Activated B cell treated with CpG ODN at 0.5 μM for 24 hours (primary cell): ENCODE measurements around the gene STX4. TPM values are rescaled to one million over a fixed set of nuclear protein-coding genes. Genes with fewer than 3 reads are reported as not detected.

Experiments
- ATAC-seq: fragments of 200-7000 bp; cut with Tn5 transposase; one replicate; pipeline ENCODE4 v1.10.0; 2021; ENCODE audit warnings: low read depth, mild to moderate bottlenecking, moderate library complexity
- CTCF ChIA-PET: fragments of 350-600 bp; sonication (Branson Sonifier 250); formaldehyde crosslinking; loops from one replicate; lab custom pipeline; 2021; ENCODE audit warnings: antibody characterized with exemption; lab: Charles Lee
- POLR2A ChIA-PET: fragments of 350-600 bp; sonication (Branson Sonifier 250); formaldehyde crosslinking; loops from one replicate; lab custom pipeline; 2021; ENCODE audit warnings: antibody characterized with exemption; lab: Charles Lee
- DNase-seq: peaks from one replicate; pipeline ENCODE4 v3.0.0; 2022
- H3K27ac Mint-ChIP-seq: one replicate; pipeline ENCODE4 v1.8.0; 2020; ENCODE audit warnings: mixed read lengths
- H3K27me3 Mint-ChIP-seq: one replicate; pipeline ENCODE4 v1.8.0; 2021; ENCODE audit warnings: mixed read lengths
- H3K36me3 Mint-ChIP-seq: one replicate; pipeline ENCODE4 v1.8.0; 2021; ENCODE audit warnings: low read depth, mixed read lengths
- H3K4me1 Mint-ChIP-seq: one replicate; pipeline ENCODE4 v1.8.0; 2021; ENCODE audit warnings: mixed read lengths
- H3K4me3 Mint-ChIP-seq: one replicate; pipeline ENCODE4 v1.8.0; 2020; ENCODE audit warnings: mild to moderate bottlenecking, mixed read lengths
- H3K9me3 Mint-ChIP-seq: one replicate; pipeline ENCODE4 v1.8.0; 2020; ENCODE audit warnings: mixed read lengths
- CTCF ChIP-seq: fragments of 200-600 bp; IDR thresholded peaks from one replicate; pipeline ENCODE4 v1.8.0; 2022; ENCODE audit warnings: antibody characterized with exemption, mild to moderate bottlenecking
- intact Hi-C: fragments of 100-400 bp; cut with micrococcal nuclease; formaldehyde crosslinking; loops from one replicate; pipeline ENCODE4 v1.15.1; 2024
- total RNA-seq: library from RNA; stranded (reverse); gene quantifications from 2 replicates; pipeline ENCODE4 v1.2.3, GENCODE V29; 2022

The STX4 gene
- total RNA-seq: 106 and 107 TPM in 2 replicates

- POLR2A ChIA-PET: interaction anchor here (0.6 to 2.7 kb wide), 6 partner anchors 41 to 323 kb away, joined by 3 to 32 read pairs (median 7); partner anchors contain the start of genes KAT8, ZNF646 and ZNF668
- peaks cover 37% of the 10 kb centered on the region for H3K36me3 Mint-ChIP-seq
- CTCF ChIA-PET: no interaction called here
- no peaks in the 10 kb centered on the region for H3K27me3 Mint-ChIP-seq
- DNase-seq: peak; percentile 95
- intact Hi-C loops: loop anchor here (1.0 kb wide), 7 partner anchors 36 to 426 kb away; partner anchors contain the start of genes ARMC5, KAT8, SETD1A and VKORC1
- peak; percentile 78 for ATAC-seq
- peak within 1 kb of the TSS; percentile 97 for H3K4me3 Mint-ChIP-seq
- no peak for TF ChIP-seq CTCF
- H3K27ac Mint-ChIP-seq: peak within 1 kb of the TSS; percentile 94
- H3K4me1 Mint-ChIP-seq: peaks cover 17% of the 10 kb centered on the region
- H3K9me3 Mint-ChIP-seq: no peaks in the 10 kb centered on the region
Measured at GRCh38 chr16:31032736-31033708, at the start of gene STX4. STX4 (plus strand) TSS chr16:31033558; CDS start chr16:31033806, 248 bp downstream.

- no peak for ATAC-seq
- Mint-ChIP-seq H3K9me3 (no peaks in the 10 kb centered on the region), H3K4me1 (no peaks in the 10 kb centered on the region), H3K36me3 (peaks cover 43% of the 10 kb centered on the region), H3K27ac (no peak overlapping the region), H3K4me3 (no peak overlapping the region), H3K27me3 (no peaks in the 10 kb centered on the region)
- no peak for TF ChIP-seq CTCF
- ChIA-PET POLR2A (interaction anchor here (0.7 to 2.1 kb wide), 3 partner anchors 13 to 886 kb away, joined by 3 to 5 read pairs (median 4); no protein-coding TSS in a partner anchor), CTCF (interaction anchor here (0.6 to 4.6 kb wide), 16 partner anchors 8 to 884 kb away, joined by 3 to 36 read pairs (median 4); partner anchors contain the start of genes KAT8, ZNF646, ZNF668 and ZNF843)
- intact Hi-C loops: no loop called here
- no peak for DNase-seq
Measured at GRCh38 chr16:30983898-30984610, 49.3 kb upstream of the STX4 start.

- ChIA-PET POLR2A (interaction anchor here (0.5 to 2.1 kb wide), 7 partner anchors 10 to 885 kb away, joined by 3 to 7 read pairs (median 4); partner anchors contain the start of gene FUS), CTCF (interaction anchor here (0.6 to 4.6 kb wide), 17 partner anchors 9 to 883 kb away, joined by 3 to 36 read pairs (median 4); partner anchors contain the start of genes KAT8, ZNF646, ZNF668 and ZNF843)
- DNase-seq (peak; percentile 80), ATAC-seq (peak; percentile 85)
- Mint-ChIP-seq H3K27ac (no peak within 1 kb of the TSS), H3K36me3 (peaks cover 43% of the 10 kb centered on the region), H3K4me1 (no peaks in the 10 kb centered on the region), H3K4me3 (no peak within 1 kb of the TSS), H3K9me3 (no peaks in the 10 kb centered on the region), H3K27me3 (no peaks in the 10 kb centered on the region)
- intact Hi-C loops: loop anchor here (1.0 kb wide), 6 partner anchors 111 to 883 kb away; no protein-coding TSS in a partner anchor
- TF ChIP-seq CTCF: peak; percentile 80
Measured at GRCh38 chr16:30984669-30985400, 48.5 kb upstream of the STX4 start, which contains the start of gene HSD3B7. HSD3B7 (plus strand) TSS chr16:30985207; CDS start chr16:30985659, 452 bp downstream.

- no peak for ATAC-seq
- Mint-ChIP-seq H3K4me1 (no peaks in the 10 kb centered on the region), H3K9me3 (no peaks in the 10 kb centered on the region), H3K36me3 (peaks cover 36% of the 10 kb centered on the region), H3K4me3 (no peak overlapping the region), H3K27ac (no peak overlapping the region), H3K27me3 (no peaks in the 10 kb centered on the region)
- intact Hi-C loops: loop anchor here (1.0 kb wide), 6 partner anchors 111 to 883 kb away; no protein-coding TSS in a partner anchor
- ChIA-PET POLR2A (interaction anchor here (0.5 to 2.1 kb wide), 9 partner anchors 9 to 884 kb away, joined by 3 to 7 read pairs (median 4); partner anchors contain the start of genes FUS and PYDC1), CTCF (interaction anchor here (0.9 to 4.6 kb wide), 11 partner anchors 9 to 883 kb away, joined by 3 to 36 read pairs (median 6); partner anchors contain the start of genes KAT8, ZNF646, ZNF668 and ZNF843)
- TF ChIP-seq CTCF: no peak
- no peak for DNase-seq
Measured at GRCh38 chr16:30985401-30986128, 47.8 kb upstream of the STX4 start.
